Measurements from ENCODE around the gene EBF4.

DNA sequence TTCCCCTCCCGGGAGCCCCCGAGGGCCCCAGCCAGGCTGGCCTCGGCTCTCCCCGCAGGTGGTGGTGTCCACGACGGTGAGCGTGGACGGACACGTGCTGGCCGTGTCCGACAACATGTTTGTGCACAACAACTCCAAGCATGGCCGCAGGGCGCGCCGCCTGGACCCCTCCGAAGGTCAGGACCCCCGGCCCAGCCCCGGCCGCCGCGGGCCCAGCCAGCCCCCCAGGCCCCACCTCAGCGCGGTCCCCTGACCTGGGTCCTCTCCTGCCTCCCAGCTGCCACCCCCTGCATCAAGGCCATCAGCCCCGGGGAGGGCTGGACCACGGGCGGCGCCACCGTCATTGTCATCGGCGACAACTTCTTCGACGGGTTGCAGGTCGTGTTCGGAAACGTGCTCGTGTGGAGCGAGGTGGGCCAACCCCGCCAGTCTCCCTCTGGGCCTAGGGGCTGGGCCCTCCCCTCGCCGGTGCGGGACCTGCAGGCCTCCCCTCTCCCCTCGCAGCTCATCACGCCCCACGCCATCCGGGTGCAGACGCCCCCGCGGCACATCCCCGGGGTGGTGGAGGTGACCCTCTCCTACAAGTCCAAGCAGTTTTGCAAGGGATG lies 56.9 kb downstream of the EBF4 start:
- TF ChIP-seq, protein P1, sequence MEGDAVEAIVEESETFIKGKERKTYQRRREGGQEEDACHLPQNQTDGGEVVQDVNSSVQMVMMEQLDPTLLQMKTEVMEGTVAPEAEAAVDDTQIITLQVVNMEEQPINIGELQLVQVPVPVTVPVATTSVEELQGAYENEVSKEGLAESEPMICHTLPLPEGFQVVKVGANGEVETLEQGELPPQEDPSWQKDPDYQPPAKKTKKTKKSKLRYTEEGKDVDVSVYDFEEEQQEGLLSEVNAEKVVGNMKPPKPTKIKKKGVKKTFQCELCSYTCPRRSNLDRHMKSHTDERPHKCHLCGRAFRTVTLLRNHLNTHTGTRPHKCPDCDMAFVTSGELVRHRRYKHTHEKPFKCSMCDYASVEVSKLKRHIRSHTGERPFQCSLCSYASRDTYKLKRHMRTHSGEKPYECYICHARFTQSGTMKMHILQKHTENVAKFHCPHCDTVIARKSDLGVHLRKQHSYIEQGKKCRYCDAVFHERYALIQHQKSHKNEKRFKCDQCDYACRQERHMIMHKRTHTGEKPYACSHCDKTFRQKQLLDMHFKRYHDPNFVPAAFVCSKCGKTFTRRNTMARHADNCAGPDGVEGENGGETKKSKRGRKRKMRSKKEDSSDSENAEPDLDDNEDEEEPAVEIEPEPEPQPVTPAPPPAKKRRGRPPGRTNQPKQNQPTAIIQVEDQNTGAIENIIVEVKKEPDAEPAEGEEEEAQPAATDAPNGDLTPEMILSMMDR (IDR thresholded peaks at IDR 0.05) = no peak
- no peak for TF ChIP-seq EZH2 (IDR thresholded peaks at IDR 0.05; ENCODE audit: borderline replicate concordance, insufficient read depth, low read depth, low read length, poor library complexity, severe bottlenecking)
